OCI-LY7 (cell line): ENCODE measurements around the gene LPXN. TPM values are rescaled to one million over a fixed set of nuclear protein-coding genes. Genes with fewer than 3 reads are reported as not detected.

Experiments used
- BruUV-seq: library from RNA; stranded (reverse); fragments of 400-500 nt; replicated peaks from 2 replicates; lab custom pipeline; 2021; lab: Mats Ljungman, UMichigan
- CTCF ChIA-PET: fragments of 300-600 bp; sonication (Branson Sonifier 250); formaldehyde crosslinking; loops from one replicate; lab custom pipeline; 2022; ENCODE audit warnings: antibody characterized with exemption; ENCODE audit not compliant: unreplicated experiment; lab: Charles Lee
- POLR2A ChIA-PET: fragments of 300-600 bp; sonication (Branson Sonifier 250); formaldehyde crosslinking; loops from one replicate; lab custom pipeline; 2022; ENCODE audit warnings: antibody characterized with exemption; lab: Charles Lee
- DNase-seq: peaks from one replicate; pipeline ENCODE4 v3.0.0-alpha.2; 2015; ENCODE audit warnings: low spot score
- H2AFZ ChIP-seq: fragments of 200-600 bp; sonication (generic), shearing (Covaris generic); 2 replicates; pipeline ENCODE4 v1.6.1; 2014; ENCODE audit warnings: mild to moderate bottlenecking, antibody characterized with exemption, low read length, moderate library complexity
- H3K27ac ChIP-seq: fragments of 200-600 bp; sonication (generic); 2 replicates; pipeline ENCODE4 v1.5.1; 2014; ENCODE audit warnings: mixed run types, low read depth, mild to moderate bottlenecking, moderate library complexity, low read length, inconsistent platforms; ENCODE audit not compliant: poor library complexity, severe bottlenecking
- H3K36me3 ChIP-seq: fragments of 200-600 bp; sonication (generic); 2 replicates; pipeline ENCODE4 v1.6.1; 2014; ENCODE audit warnings: mild to moderate bottlenecking, antibody characterized with exemption, low read length, moderate library complexity, mixed read lengths; ENCODE audit not compliant: insufficient read depth
- H3K4me1 ChIP-seq: fragments of 200-600 bp; sonication (generic); 2 replicates; pipeline ENCODE4 v1.5.1; 2014; ENCODE audit warnings: mild to moderate bottlenecking, low read length; ENCODE audit not compliant: insufficient read depth, poor library complexity, severe bottlenecking
- H3K4me2 ChIP-seq: fragments of 200-600 bp; sonication (generic); 2 replicates; pipeline ENCODE4 v1.6.1; 2014; ENCODE audit warnings: mild to moderate bottlenecking, low read length
- H3K4me3 ChIP-seq: fragments of 200-600 bp; sonication (generic); 2 replicates; pipeline ENCODE4 v1.5.1; 2014; ENCODE audit warnings: mild to moderate bottlenecking, low read depth, low read length; ENCODE audit not compliant: poor library complexity, severe bottlenecking
- H3K79me2 ChIP-seq: fragments of 200-600 bp; sonication (generic); 2 replicates; pipeline ENCODE4 v1.6.1; 2016; ENCODE audit warnings: low read depth, mild to moderate bottlenecking, low read length, moderate library complexity, mixed read lengths; ENCODE audit not compliant: insufficient read depth
- H3K9me2 ChIP-seq: fragments of 200-600 bp; sonication (generic); 2 replicates; pipeline ENCODE4 v1.6.1; 2016; ENCODE audit warnings: mild to moderate bottlenecking, low read length, mixed read lengths; ENCODE audit not compliant: insufficient read depth
- H3K9me3 ChIP-seq: fragments of 200-600 bp; sonication (generic); 2 replicates; pipeline ENCODE4 v1.6.1; 2014; ENCODE audit warnings: mild to moderate bottlenecking, mixed run types, low read length, mixed read lengths
- H4K20me1 ChIP-seq: fragments of 200-600 bp; sonication (generic); 2 replicates; pipeline ENCODE4 v1.6.1; 2014; ENCODE audit warnings: mild to moderate bottlenecking, antibody characterized with exemption, low read length, moderate library complexity, mixed read lengths; ENCODE audit not compliant: insufficient read depth
- EZH2phosphoT487 ChIP-seq: fragments of 200-600 bp; sonication (generic); IDR thresholded peaks from 2 replicates; pipeline ENCODE4 v1.6.1; 2018; ENCODE audit warnings: low read depth, borderline replicate concordance, mild to moderate bottlenecking, mixed run types, antibody characterized with exemption, low read length, moderate library complexity, mixed read lengths
- intact Hi-C: fragments of 100-400 bp; cut with micrococcal nuclease; formaldehyde crosslinking; loops from one replicate; pipeline ENCODE4 v1.10.0; 2022; ENCODE audit not compliant: unreplicated experiment
- total RNA-seq, 2 experiments: library from RNA; depleted of rRNA in 1 of 2; stranded (reverse); fragments of >200 nt in 1 of 2; shearing (Covaris generic) in 1 of 2; gene quantifications; 2 replicates each; pipeline ENCODE4 v1.2.3, GENCODE V29; 2014 to 2022
- TF ChIP-seq, protein P1 (sequence below): fragments of 200-600 bp; sonication (generic); conservative IDR thresholded peaks from 2 replicates; pipeline ENCODE4 v1.5.1; 2014; ENCODE audit warnings: mild to moderate bottlenecking, antibody characterized with exemption, low read length, moderate library complexity, mixed read lengths

LPXN gene
- total RNA-seq, 2 experiments from 2014 or later = 79.3 to 130 TPM

DNA sequence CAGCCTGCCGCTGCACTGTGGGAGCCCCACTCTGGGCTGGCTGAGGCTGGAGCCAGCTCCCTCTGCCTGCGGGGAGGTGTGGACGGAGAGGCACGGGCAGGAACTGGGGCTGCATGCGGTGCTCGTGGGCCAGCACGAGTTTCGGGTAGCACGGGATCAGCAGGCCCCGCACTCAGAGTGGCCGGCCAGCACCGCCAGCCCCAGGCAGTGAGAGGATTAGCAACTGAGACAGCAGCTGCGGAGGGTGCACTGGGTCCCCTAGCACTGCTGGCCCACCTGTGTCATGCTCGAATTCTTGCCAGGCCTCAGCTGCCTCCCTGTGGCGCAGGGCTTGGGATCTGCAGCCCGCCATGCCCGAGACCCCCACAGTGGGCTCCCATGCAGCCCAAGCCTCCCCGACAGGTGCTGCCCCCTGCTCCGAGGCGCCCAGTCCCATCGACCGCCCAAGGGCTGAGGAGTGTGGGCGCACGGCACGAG, 43.8 kb downstream of the LPXN start:
- no peak overlapping the region for H3K27ac ChIP-seq
- no peak overlapping the region for H3K4me3 ChIP-seq
- H3K4me1 ChIP-seq = peaks cover 7% of the 10 kb centered on the region
- ChIA-PET POLR2A (no interaction called here), CTCF (interaction anchor here (0.8 kb wide), 1 partner anchor 35 kb away, joined by 3 read pairs; no protein-coding TSS in a partner anchor)
- no peak for DNase-seq
- no peaks in the 10 kb centered on the region for H3K9me3 ChIP-seq
- no peaks in the 10 kb centered on the region for H3K9me2 ChIP-seq
- H3K4me2 ChIP-seq = no peak overlapping the region
- no TSS peak for BruUV-seq
- peaks cover 5% of the 10 kb centered on the region; the same call in 1 of the 2 replicates for H3K79me2 ChIP-seq
- no peak for TF ChIP-seq EZH2phosphoT487
- TF ChIP-seq, protein P1, sequence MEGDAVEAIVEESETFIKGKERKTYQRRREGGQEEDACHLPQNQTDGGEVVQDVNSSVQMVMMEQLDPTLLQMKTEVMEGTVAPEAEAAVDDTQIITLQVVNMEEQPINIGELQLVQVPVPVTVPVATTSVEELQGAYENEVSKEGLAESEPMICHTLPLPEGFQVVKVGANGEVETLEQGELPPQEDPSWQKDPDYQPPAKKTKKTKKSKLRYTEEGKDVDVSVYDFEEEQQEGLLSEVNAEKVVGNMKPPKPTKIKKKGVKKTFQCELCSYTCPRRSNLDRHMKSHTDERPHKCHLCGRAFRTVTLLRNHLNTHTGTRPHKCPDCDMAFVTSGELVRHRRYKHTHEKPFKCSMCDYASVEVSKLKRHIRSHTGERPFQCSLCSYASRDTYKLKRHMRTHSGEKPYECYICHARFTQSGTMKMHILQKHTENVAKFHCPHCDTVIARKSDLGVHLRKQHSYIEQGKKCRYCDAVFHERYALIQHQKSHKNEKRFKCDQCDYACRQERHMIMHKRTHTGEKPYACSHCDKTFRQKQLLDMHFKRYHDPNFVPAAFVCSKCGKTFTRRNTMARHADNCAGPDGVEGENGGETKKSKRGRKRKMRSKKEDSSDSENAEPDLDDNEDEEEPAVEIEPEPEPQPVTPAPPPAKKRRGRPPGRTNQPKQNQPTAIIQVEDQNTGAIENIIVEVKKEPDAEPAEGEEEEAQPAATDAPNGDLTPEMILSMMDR = no peak
- intact Hi-C loops = no loop called here
- no peaks in the 10 kb centered on the region for H4K20me1 ChIP-seq
- H2AFZ ChIP-seq = no peak overlapping the region
- H3K36me3 ChIP-seq = peaks cover 87% of the 10 kb centered on the region

GRCh38 chr11:58530236-58530635, 45.4 kb downstream of the LPXN start:
- Histone ChIP-seq H3K9me3 (no peaks in the 10 kb centered on the region), H3K36me3 (peaks cover 85% of the 10 kb centered on the region), H2AFZ (no peak overlapping the region), H3K9me2 (no peaks in the 10 kb centered on the region), H3K4me2 (no peak overlapping the region), H3K79me2 (peaks cover 5% of the 10 kb centered on the region; the same call in 1 of the 2 replicates), H3K4me1 (peaks cover 24% of the 10 kb centered on the region), H4K20me1 (no peaks in the 10 kb centered on the region), H3K4me3 (no peak overlapping the region), H3K27ac (no peak overlapping the region)
- CTCF ChIA-PET = no interaction called here
- POLR2A ChIA-PET = no interaction called here
- DNase-seq = no peak
- intact Hi-C loops = no loop called here
- BruUV-seq = no TSS peak
- TF ChIP-seq, protein P1 = no peak
- no peak for TF ChIP-seq EZH2phosphoT487

DNA sequence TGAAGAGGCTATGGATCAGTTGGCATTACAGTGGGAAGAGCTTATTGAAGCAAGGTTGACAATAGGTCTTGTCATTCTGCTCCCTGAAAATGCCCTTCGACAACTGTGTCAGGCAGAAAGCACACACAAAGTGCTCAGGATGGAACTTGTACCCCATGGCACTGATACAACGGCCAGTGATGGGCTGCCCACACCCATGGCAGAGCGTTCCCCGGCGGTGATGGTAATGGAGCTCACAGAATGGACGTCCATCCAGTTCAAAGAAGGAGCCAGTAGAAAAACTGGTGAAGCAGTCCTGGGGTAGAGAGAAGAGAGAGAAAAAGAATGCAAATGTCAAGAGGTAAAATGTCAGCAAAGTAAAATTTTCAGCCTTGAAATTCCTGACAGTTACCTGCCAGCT, 48.2 kb downstream of the LPXN start:
- CTCF ChIA-PET = no interaction called here
- BruUV-seq = no TSS peak
- H2AFZ ChIP-seq = no peak overlapping the region
- no peak for DNase-seq
- POLR2A ChIA-PET = interaction anchor here (0.7 to 0.9 kb wide), 2 partner anchors 37 to 42 kb away, joined by 3 read pairs; no protein-coding TSS in a partner anchor
- peaks cover 39% of the 10 kb centered on the region for H3K4me1 ChIP-seq
- no peak overlapping the region for H3K4me3 ChIP-seq
- no peak overlapping the region for H3K27ac ChIP-seq
- TF ChIP-seq EZH2phosphoT487 = no peak
- TF ChIP-seq, protein P1 = no peak
- H3K4me2 ChIP-seq = no peak overlapping the region
- H3K36me3 ChIP-seq = peaks cover 66% of the 10 kb centered on the region
- no peaks in the 10 kb centered on the region for H4K20me1 ChIP-seq
- H3K9me2 ChIP-seq = no peaks in the 10 kb centered on the region
- H3K9me3 ChIP-seq = no peaks in the 10 kb centered on the region
- intact Hi-C loops = loop anchor here (10.0 kb wide), 1 partner anchor 783 kb away; the partner anchor contains the start of gene SELENOH
- H3K79me2 ChIP-seq = no peaks in the 10 kb centered on the region
